Cardiac fibroblast (primary cell): Measurements from ENCODE around the gene LBR.

Experiments
- DNase-seq, 2 donors: peaks; one replicate each; pipeline versions ENCODE4 v3.0.0 to v3.0.0-alpha.2; 2010; ENCODE audit warnings: low read depth in 2 of 2
- H3K4me3 ChIP-seq, 2 donors: replicated peaks in 1 of 2; 1 replicate in 1 of 2; 2 replicates in 1 of 2; pipeline ENCODE4 v1.5.1; 2011; ENCODE audit warnings: low read depth in 2 of 2, low read length in 2 of 2, mild to moderate bottlenecking in 2 of 2, moderate library complexity in 1 of 2
- TF ChIP-seq, protein P1 (sequence below): IDR thresholded peaks from one replicate; pipeline ENCODE4 v1.5.1; 2011; ENCODE audit warnings: low read depth, mild to moderate bottlenecking, low read length, inconsistent platforms

Gene LBR

DNA sequence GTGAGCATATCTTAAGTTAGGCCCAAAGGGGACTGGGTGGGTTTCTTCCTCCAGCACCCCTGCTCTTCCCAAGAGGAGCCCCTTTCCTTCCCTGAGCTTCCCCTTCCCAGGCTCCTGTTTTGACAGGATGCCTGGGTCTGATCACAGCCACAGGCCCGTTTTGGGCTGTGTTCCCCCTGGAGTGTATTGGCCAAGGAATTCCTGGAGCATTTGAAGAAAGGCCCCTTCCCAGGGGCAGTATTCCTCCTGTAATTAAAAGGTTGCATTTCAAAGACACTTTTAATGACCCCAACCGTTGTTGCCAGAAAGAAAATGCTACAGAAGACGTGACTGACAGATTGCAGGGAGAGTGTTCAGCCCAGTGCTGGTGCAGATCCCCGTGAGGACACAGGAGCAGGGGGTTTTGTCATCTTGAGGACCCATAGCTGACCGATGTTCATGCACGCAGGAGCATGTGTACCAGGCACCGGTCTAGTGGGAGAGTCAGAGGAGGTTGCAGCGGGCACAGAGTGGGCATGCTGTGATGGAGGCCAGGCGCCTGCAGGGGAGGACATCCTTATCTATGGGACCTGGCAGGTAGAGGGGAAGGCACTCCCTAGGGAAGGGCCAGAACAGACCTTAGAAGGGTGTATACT is 19.3 kb upstream of the LBR start:
- DNase-seq = no peak

DNA sequence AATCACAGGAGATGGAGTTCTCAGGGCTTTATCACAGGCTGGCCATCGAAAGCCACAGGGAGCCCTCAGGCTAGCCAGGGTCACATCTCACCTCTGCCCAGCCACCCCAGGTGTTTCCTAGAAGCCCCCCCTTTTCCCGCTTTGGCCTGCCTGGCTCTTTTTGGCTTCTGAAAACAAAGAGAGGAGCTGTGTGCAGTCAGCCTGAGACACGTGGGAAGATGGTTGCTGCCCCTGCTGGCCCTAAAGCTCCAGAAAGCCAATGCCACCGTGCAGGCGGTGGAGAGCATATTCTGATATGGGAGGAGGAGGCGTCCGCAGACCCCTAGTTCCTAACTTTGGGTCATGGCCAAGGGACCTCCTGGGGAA is 18.7 kb upstream of the LBR start:
- TF ChIP-seq, protein P1, sequence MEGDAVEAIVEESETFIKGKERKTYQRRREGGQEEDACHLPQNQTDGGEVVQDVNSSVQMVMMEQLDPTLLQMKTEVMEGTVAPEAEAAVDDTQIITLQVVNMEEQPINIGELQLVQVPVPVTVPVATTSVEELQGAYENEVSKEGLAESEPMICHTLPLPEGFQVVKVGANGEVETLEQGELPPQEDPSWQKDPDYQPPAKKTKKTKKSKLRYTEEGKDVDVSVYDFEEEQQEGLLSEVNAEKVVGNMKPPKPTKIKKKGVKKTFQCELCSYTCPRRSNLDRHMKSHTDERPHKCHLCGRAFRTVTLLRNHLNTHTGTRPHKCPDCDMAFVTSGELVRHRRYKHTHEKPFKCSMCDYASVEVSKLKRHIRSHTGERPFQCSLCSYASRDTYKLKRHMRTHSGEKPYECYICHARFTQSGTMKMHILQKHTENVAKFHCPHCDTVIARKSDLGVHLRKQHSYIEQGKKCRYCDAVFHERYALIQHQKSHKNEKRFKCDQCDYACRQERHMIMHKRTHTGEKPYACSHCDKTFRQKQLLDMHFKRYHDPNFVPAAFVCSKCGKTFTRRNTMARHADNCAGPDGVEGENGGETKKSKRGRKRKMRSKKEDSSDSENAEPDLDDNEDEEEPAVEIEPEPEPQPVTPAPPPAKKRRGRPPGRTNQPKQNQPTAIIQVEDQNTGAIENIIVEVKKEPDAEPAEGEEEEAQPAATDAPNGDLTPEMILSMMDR = no peak
- H3K4me3 ChIP-seq = no peak overlapping the region
- no peak for DNase-seq

More for the DNA sequence above, 19.3 kb upstream of the LBR start:
- TF ChIP-seq, protein P1 = no peak
- H3K4me3 ChIP-seq = no peak overlapping the region

DNA sequence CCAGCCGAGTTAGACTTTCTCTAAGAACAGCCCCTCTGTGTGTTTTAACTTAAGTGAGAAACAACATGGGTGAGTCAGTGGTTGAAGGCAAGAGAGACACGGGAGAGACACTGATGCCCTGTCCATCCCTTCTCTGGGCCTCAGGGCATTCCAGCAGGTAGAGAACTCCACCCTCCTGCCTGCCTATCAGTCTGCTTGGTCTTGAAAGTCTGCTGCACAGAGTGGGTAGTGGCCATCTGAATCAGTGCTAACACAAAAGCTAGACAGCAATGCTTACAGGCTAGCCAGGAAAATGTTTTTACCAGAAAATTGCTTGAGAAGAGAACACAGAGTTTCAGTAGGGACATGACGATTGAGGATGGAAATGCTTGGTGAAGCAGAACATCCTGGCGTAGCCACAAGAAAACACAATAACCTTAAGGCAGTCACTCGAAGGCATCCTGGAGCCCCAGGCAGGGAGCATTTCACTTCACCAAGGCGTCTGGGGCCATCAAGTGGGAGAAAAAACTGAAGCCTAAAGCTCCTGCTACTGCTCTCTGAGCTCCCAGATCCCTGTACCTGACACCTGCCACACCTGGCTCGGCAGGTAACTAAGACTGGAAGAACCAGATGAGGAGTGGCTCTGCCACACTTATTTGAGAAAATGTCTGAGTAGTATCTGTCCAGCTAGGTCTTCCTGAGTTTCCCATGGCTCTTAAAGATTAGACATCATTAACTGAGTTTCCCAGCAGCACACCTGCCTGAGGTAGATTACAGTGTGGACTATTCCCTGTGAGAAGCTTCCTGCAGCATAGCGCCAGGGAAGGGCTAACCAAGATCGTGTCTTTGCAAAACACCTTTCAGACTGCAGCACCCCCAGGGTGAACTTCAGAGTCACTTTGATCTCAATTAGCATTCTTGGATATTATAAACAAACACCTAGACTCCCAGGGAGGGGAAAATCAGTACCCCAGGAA is 18.1 kb upstream of the LBR start:
- H3K4me3 ChIP-seq = no peak overlapping the region
- TF ChIP-seq, protein P1 = no peak
- no peak for DNase-seq

DNA sequence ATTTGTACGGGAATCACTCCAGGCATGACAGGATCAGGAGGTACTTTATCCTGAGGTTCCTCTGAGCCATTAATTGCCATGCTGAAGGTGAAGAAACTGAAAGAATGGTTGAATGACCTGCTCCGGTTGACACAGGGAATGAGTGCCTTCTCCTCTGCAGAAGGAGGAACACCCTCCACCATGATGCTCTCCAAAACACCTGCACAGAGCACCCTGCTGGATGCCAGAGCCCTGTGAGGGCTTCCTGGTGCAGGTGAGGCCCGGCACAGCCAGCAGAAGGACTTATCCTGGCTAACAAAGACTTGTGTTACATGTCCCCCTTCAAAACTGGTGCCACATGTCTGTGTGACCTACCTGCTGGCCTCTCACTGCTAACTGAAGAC is 14.3 kb upstream of the LBR start:
- no peak overlapping the region for H3K4me3 ChIP-seq
- TF ChIP-seq, protein P1 = no peak
- DNase-seq = no peak

DNA sequence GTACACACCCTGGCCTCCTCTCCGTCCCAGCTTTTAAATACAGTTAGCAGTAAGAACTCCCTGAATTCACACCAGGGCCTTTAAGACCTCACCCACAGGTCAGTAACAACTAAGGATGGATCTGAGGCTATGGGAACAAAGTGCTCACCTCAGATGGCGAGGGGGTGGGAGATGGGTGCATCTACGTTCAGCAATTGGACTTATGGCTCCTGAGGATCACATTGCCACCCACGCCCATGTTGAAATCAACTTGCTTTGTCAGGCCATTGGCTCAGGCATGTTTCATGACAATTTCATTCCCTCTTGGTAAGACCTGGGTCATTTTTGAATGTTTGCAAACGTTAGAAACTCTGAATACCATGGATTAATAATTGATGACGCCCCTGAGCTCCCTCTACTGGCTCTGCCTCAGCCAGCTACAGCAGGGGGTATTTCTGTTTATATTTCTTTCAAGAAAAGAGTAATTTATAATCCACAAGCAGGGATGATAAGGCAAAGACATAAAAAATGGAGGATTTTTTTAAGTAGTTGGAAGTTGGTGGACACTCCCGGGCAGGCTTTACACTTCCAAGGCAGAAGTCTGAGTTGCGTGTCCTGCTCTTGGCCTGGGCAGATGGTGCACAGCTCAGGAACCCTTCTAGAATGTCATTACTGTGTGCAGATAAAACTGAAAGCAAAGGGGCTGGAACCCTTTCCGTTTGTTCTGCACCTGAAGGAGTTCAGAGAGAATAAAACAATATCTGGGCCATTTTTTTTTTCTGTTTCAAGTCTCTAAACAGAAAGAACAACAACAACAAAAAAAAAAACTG is 13.7 kb upstream of the LBR start:
- no peak for DNase-seq
- H3K4me3 ChIP-seq = no peak overlapping the region
- TF ChIP-seq, protein P1 = peak; percentile 26

DNA sequence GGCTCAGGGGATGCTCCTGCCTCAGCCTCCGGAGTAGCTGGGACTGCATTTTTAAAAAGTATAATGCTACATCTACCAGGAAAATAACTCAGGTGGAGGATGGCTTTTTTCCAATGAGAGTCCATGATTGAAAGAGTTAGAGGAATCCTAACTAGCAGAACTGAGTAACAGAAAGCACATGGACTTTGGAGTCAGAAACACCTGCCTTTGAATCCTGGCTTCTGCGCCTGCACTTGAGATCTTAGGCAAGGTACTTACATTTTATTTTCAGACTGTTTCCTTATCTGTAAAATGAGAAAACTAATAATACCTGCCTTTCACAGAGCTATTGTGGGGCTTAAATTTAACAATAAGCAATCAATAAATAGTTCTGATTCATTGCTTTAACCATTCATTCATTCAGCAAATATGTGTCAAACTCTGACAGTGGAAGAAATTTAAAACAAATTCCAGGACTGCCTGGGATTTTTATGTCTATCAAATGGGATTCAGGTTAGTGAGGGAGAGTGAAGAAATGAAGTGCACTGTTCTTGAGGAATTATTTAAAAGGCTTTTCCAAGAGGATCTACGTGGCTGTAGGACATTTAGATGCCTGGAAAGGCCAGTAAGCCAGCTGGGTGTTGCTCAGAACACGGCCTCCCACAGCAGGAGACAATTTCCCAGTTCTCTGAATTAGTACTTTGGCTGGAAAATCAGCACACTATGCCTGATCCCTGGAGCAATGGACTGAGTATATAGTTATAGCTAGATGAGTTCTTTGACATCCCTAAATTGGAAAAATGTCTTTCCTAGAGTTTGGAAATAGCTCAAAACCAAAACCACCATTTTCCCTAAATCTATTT is 12.8 kb upstream of the LBR start:
- TF ChIP-seq, protein P1 = no peak
- no peak overlapping the region for H3K4me3 ChIP-seq
- no peak for DNase-seq
